Measurements from ENCODE around the gene SLC15A5. TPM values are rescaled to one million over a fixed set of nuclear protein-coding genes. Genes with fewer than 3 reads are reported as not detected.

The SLC15A5 gene
- total RNA-seq, 1 donor from 2014 or later, result not detected

DNA sequence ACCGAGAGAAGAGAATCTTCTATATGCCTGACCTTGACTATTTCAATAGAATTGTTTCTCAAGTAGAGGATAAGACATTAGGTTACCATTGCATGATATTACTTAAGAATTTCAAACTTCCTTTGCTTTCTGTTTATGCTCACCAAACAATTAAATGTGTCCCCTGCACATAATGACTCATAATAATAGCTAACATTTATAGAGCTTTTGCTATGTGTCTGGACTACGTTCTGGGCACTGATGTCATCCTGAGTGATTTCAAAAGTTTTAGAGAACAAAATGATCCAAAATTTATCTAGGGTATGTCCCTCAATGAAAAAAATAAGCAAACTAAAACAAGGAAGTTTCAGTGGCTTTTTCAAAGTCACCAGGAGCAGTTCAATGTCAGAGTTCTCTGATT lies 38.8 kb downstream of the SLC15A5 start:
- H3K36me3 ChIP-seq (ENCODE audit: control insufficient read depth in 3 of 3, insufficient read depth in 3 of 3, low read length in 3 of 3), result no peaks in the 10 kb centered on the region
- H3K27ac ChIP-seq (ENCODE audit: low read depth, low read length), result no peak overlapping the region
- H3K27me3 ChIP-seq (ENCODE audit: control insufficient read depth in 3 of 3, insufficient read depth in 3 of 3, low read length in 3 of 3), result no peaks in the 10 kb centered on the region
- H3K4me3 ChIP-seq (ENCODE audit: low read length in 3 of 3), result no peak overlapping the region
- H3K9me3 ChIP-seq (ENCODE audit: control insufficient read depth in 3 of 3, low read length in 3 of 3), result no peaks in the 10 kb centered on the region
- H3K4me1 ChIP-seq (ENCODE audit: control insufficient read depth in 3 of 3, insufficient read depth in 3 of 3, low read length in 3 of 3), result no peaks in the 10 kb centered on the region
- no peak overlapping the region for H3K9ac ChIP-seq (ENCODE audit: low read depth in 1 of 3, low read length in 3 of 3)

DNA sequence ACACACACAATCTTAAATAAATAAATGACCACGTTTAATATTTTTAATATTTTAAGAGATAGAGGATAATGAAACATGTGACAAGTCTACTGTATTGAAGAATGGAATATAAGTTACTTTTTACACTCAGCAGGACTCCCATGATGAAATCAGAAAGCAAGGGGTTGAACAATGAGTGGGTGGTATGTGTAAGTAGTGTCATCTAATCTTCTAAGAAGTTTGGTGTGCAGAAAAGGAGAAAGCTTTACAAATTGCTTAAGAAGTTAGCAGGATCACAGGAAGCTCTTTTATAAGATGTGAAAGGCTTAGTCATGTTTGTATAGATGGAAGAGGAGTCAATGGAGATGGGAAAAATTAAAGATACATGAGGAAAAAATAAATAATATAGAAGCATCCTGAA lies 47.8 kb downstream of the SLC15A5 start:
- Histone ChIP-seq H3K27me3 (ENCODE audit: control insufficient read depth in 3 of 3, insufficient read depth in 3 of 3, low read length in 3 of 3) (no peaks in the 10 kb centered on the region), H3K9ac (ENCODE audit: low read depth in 1 of 3, low read length in 3 of 3) (no peak overlapping the region), H3K4me3 (ENCODE audit: low read length in 3 of 3) (no peak overlapping the region), H3K4me1 (ENCODE audit: control insufficient read depth in 3 of 3, insufficient read depth in 3 of 3, low read length in 3 of 3) (no peaks in the 10 kb centered on the region), H3K9me3 (ENCODE audit: control insufficient read depth in 3 of 3, low read length in 3 of 3) (no peaks in the 10 kb centered on the region), H3K36me3 (ENCODE audit: control insufficient read depth in 3 of 3, insufficient read depth in 3 of 3, low read length in 3 of 3) (no peaks in the 10 kb centered on the region), H3K27ac (ENCODE audit: low read depth, low read length) (no peak overlapping the region)

DNA sequence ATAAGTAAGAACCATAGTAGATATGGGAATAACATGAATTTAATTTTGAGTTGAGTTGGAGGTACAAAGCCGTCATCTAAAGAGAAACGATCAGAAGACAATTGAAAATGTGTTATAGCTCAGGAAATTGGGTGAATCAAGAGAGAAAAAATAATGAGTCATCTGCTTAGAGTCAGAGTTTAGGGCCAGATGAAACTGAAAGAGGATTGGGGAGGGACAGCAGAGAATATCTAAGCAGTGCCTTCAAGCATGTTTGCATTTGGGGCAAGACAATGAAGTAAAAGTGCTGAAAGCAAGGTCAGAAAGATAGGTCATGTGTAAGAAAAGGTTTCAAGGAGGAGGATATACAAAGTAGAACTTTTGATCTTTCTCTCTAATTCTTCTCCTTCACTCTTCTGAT lies 49.4 kb downstream of the SLC15A5 start:
- Histone ChIP-seq H3K27ac (ENCODE audit: low read depth, low read length) (no peak overlapping the region), H3K9me3 (ENCODE audit: control insufficient read depth in 3 of 3, low read length in 3 of 3) (no peaks in the 10 kb centered on the region), H3K4me3 (ENCODE audit: low read length in 3 of 3) (no peak overlapping the region), H3K36me3 (ENCODE audit: control insufficient read depth in 3 of 3, insufficient read depth in 3 of 3, low read length in 3 of 3) (no peaks in the 10 kb centered on the region), H3K4me1 (ENCODE audit: control insufficient read depth in 3 of 3, insufficient read depth in 3 of 3, low read length in 3 of 3) (no peaks in the 10 kb centered on the region), H3K9ac (ENCODE audit: low read depth in 1 of 3, low read length in 3 of 3) (no peak overlapping the region), H3K27me3 (ENCODE audit: control insufficient read depth in 3 of 3, insufficient read depth in 3 of 3, low read length in 3 of 3) (no peaks in the 10 kb centered on the region)

DNA sequence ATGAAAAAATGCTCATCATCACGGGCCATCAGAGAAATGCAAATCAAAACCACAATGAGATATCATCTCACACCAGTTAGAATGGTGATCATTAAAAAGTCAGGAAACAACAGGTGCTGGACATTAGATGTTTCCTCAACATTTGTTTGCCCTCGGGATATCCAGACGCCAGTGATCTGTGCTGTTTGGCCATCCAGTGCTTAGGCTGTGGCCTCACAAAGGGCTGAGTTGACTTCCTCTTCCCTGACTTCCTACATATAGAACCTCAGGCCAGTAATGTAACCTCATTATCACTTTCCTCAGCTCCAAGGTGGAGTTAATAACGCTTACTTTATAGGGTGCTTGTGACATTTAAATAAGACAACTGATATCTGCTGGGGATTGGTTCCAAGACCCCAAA lies 51.8 kb downstream of the SLC15A5 start:
- Histone ChIP-seq H3K36me3 (ENCODE audit: control insufficient read depth in 3 of 3, insufficient read depth in 3 of 3, low read length in 3 of 3) (no peaks in the 10 kb centered on the region), H3K4me3 (ENCODE audit: low read length in 3 of 3) (no peak overlapping the region), H3K9me3 (ENCODE audit: control insufficient read depth in 3 of 3, low read length in 3 of 3) (no peaks in the 10 kb centered on the region), H3K4me1 (ENCODE audit: control insufficient read depth in 3 of 3, insufficient read depth in 3 of 3, low read length in 3 of 3) (no peaks in the 10 kb centered on the region), H3K9ac (ENCODE audit: low read depth in 1 of 3, low read length in 3 of 3) (no peak overlapping the region), H3K27ac (ENCODE audit: low read depth, low read length) (no peak overlapping the region), H3K27me3 (ENCODE audit: control insufficient read depth in 3 of 3, insufficient read depth in 3 of 3, low read length in 3 of 3) (no peaks in the 10 kb centered on the region)

DNA sequence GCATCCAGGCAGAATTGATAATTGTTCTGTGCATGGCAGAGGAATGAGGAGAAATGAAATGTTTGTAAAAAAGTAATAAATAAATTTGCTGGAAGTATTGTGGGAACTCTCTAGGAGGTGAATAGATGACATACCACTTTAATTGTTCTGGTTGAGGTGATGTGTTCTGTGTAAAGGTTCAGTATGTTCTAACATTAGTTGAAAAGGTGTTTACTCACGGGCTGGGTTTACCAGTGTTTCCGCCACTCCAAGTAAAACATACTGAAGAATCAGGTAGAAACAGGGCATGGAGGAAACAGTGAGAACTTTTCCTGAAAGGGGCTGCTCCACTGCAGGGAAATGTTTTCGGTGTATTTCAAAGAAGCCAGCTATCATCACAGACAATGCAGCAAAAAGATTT lies 53.3 kb downstream of the SLC15A5 start:
- Histone ChIP-seq H3K27ac (ENCODE audit: low read depth, low read length) (no peak overlapping the region), H3K4me1 (ENCODE audit: control insufficient read depth in 3 of 3, insufficient read depth in 3 of 3, low read length in 3 of 3) (no peaks in the 10 kb centered on the region), H3K4me3 (ENCODE audit: low read length in 3 of 3) (no peak overlapping the region), H3K27me3 (ENCODE audit: control insufficient read depth in 3 of 3, insufficient read depth in 3 of 3, low read length in 3 of 3) (no peaks in the 10 kb centered on the region), H3K36me3 (ENCODE audit: control insufficient read depth in 3 of 3, insufficient read depth in 3 of 3, low read length in 3 of 3) (no peaks in the 10 kb centered on the region), H3K9ac (ENCODE audit: low read depth in 1 of 3, low read length in 3 of 3) (no peak overlapping the region), H3K9me3 (ENCODE audit: control insufficient read depth in 3 of 3, low read length in 3 of 3) (no peaks in the 10 kb centered on the region)

DNA sequence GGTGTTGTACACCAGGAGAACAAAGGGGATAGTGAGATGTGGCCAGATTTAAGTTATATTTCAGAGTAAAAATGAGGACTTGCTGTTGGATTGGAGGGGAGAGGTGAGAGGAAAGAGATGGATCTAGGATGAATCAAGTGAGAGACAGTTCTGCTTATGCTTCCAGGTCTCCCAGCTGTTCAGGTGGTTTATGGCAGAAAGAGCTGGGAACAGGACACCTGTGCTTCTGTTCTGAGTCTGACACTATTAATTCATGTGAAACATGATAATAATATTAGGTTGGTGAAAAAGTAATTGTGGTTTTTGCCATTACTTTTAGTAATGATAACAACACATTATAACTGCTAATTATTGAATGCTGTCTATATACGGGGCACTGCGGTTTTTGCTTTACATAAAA lies 55.7 kb downstream of the SLC15A5 start:
- no peaks in the 10 kb centered on the region for H3K27me3 ChIP-seq (ENCODE audit: control insufficient read depth in 3 of 3, insufficient read depth in 3 of 3, low read length in 3 of 3)
- H3K4me1 ChIP-seq (ENCODE audit: control insufficient read depth in 3 of 3, insufficient read depth in 3 of 3, low read length in 3 of 3), result no peaks in the 10 kb centered on the region
- H3K4me3 ChIP-seq (ENCODE audit: low read length in 3 of 3), result no peak overlapping the region
- no peaks in the 10 kb centered on the region for H3K9me3 ChIP-seq (ENCODE audit: control insufficient read depth in 3 of 3, low read length in 3 of 3)
- no peak overlapping the region for H3K27ac ChIP-seq (ENCODE audit: low read depth, low read length)
- no peak overlapping the region for H3K9ac ChIP-seq (ENCODE audit: low read depth in 1 of 3, low read length in 3 of 3)
- H3K36me3 ChIP-seq (ENCODE audit: control insufficient read depth in 3 of 3, insufficient read depth in 3 of 3, low read length in 3 of 3), result no peaks in the 10 kb centered on the region

DNA sequence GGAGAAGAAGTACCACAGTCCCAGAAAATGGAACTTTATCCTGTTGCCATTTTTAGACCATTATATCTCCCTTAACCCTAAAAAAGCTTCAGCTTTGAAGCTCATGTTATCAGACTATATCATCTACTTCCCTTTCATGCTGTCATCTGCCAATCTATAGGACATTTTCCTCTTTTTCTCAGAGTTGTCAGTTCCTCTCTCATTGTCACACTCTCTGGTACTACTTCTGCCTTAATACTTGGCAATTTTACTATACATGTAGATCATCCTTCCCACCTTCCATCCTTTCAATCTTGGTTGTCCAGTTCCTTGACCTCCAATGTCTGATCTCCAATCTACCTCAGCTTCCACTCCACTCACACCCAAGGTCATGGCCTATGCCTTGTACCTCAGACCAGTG lies 57.4 kb downstream of the SLC15A5 start:
- H3K4me3 ChIP-seq (ENCODE audit: low read length in 3 of 3), result no peak overlapping the region
- no peaks in the 10 kb centered on the region for H3K27me3 ChIP-seq (ENCODE audit: control insufficient read depth in 3 of 3, insufficient read depth in 3 of 3, low read length in 3 of 3)
- H3K9me3 ChIP-seq (ENCODE audit: control insufficient read depth in 3 of 3, low read length in 3 of 3), result no peaks in the 10 kb centered on the region
- no peaks in the 10 kb centered on the region for H3K36me3 ChIP-seq (ENCODE audit: control insufficient read depth in 3 of 3, insufficient read depth in 3 of 3, low read length in 3 of 3)
- H3K9ac ChIP-seq (ENCODE audit: low read depth in 1 of 3, low read length in 3 of 3), result no peak overlapping the region
- H3K4me1 ChIP-seq (ENCODE audit: control insufficient read depth in 3 of 3, insufficient read depth in 3 of 3, low read length in 3 of 3), result no peaks in the 10 kb centered on the region
- no peak overlapping the region for H3K27ac ChIP-seq (ENCODE audit: low read depth, low read length)

DNA sequence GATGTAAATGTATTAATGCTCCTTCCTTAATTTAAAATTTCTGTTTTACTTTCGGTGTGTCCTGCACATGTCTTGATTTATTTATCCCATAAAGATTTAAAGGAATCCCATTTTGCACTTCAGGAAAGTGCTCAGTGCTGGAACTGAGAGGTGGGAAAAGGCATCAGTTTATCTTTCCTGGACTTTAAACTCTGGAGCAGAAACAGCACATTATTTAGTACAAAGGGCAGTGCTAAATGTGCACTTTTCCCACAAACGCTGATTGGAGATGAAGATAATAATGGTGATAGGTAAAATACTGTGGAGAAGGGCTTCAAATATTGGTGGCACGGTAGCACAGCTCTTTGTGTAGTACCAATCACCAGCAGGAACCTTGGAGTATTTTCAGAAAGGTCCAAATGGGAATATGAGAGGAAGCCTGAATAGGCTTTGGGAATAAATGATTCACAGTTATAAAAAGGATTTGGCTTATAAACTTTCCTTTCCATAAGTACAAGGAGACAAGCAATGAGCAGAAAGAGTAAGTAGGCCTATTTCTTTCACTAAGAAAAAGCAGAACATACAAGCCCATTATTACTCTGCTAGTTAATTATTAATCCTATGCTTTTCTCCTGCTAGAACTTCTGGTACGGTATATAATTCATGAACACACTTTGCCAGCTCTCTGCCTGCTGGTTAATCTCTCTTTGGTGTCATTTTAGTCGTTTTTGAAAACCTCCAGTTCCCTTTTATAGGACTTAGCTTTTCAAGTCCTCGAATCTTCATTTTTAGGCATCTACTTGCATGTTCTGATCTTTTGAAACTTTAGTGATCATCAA lies 58.3 kb downstream of the SLC15A5 start:
- Histone ChIP-seq H3K4me1 (ENCODE audit: control insufficient read depth in 3 of 3, insufficient read depth in 3 of 3, low read length in 3 of 3) (no peaks in the 10 kb centered on the region), H3K9me3 (ENCODE audit: control insufficient read depth in 3 of 3, low read length in 3 of 3) (no peaks in the 10 kb centered on the region), H3K9ac (ENCODE audit: low read depth in 1 of 3, low read length in 3 of 3) (no peak overlapping the region), H3K4me3 (ENCODE audit: low read length in 3 of 3) (no peak overlapping the region), H3K27me3 (ENCODE audit: control insufficient read depth in 3 of 3, insufficient read depth in 3 of 3, low read length in 3 of 3) (no peaks in the 10 kb centered on the region), H3K36me3 (ENCODE audit: control insufficient read depth in 3 of 3, insufficient read depth in 3 of 3, low read length in 3 of 3) (no peaks in the 10 kb centered on the region), H3K27ac (ENCODE audit: low read depth, low read length) (no peak overlapping the region)

DNA sequence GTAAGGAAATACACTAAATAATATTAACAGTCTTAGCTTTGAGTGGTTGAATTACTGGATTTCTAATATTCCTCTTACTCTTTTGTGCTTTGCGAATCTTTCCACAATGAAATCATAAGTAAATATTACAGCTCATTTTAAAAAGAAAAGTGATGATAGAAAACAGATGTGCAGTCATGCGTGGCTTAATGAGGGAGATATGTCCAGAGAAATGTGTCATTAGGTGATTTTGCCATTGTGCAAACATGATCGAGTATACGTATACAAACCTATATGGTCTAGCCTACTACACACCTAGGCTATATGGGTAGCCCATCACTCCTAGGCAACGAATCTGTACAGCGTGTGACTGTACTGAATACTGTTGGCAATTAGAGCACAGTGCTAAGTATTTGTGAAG lies 59.3 kb downstream of the SLC15A5 start:
- H3K27ac ChIP-seq (ENCODE audit: low read depth, low read length), result no peak overlapping the region
- no peaks in the 10 kb centered on the region for H3K36me3 ChIP-seq (ENCODE audit: control insufficient read depth in 3 of 3, insufficient read depth in 3 of 3, low read length in 3 of 3)
- no peaks in the 10 kb centered on the region for H3K9me3 ChIP-seq (ENCODE audit: control insufficient read depth in 3 of 3, low read length in 3 of 3)

DNA sequence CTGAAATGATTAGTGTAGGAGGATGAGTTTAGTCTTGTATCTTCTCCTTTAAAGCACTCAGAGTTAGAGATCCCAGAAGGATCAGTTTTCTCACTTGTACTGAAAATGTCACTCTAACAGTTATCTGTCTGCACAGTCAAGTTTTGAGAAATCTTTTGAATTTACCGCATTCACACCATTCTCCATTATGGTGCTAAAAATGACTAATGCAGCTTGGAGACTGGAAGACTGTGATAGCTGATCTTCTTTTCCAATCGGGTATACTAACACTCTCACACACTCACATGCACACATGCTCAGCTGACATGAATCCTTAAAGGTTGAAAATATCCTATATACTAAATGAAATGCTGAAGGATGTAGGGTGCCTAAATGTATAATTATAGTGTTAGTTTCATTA lies 65.8 kb downstream of the SLC15A5 start:
- Histone ChIP-seq H3K27me3 (ENCODE audit: control insufficient read depth in 3 of 3, insufficient read depth in 3 of 3, low read length in 3 of 3) (no peaks in the 10 kb centered on the region), H3K9me3 (ENCODE audit: control insufficient read depth in 3 of 3, low read length in 3 of 3) (no peaks in the 10 kb centered on the region), H3K4me3 (ENCODE audit: low read length in 3 of 3) (no peak overlapping the region), H3K4me1 (ENCODE audit: control insufficient read depth in 3 of 3, insufficient read depth in 3 of 3, low read length in 3 of 3) (no peaks in the 10 kb centered on the region), H3K9ac (ENCODE audit: low read depth in 1 of 3, low read length in 3 of 3) (no peak overlapping the region), H3K36me3 (ENCODE audit: control insufficient read depth in 3 of 3, insufficient read depth in 3 of 3, low read length in 3 of 3) (no peaks in the 10 kb centered on the region), H3K27ac (ENCODE audit: low read depth, low read length) (no peak overlapping the region)

More for the DNA sequence above, 59.3 kb downstream of the SLC15A5 start:
- Histone ChIP-seq H3K9ac (ENCODE audit: low read depth in 1 of 3, low read length in 3 of 3) (no peak overlapping the region), H3K27me3 (ENCODE audit: control insufficient read depth in 3 of 3, insufficient read depth in 3 of 3, low read length in 3 of 3) (no peaks in the 10 kb centered on the region), H3K4me1 (ENCODE audit: control insufficient read depth in 3 of 3, insufficient read depth in 3 of 3, low read length in 3 of 3) (no peaks in the 10 kb centered on the region), H3K4me3 (ENCODE audit: low read length in 3 of 3) (no peak overlapping the region)

Measured in skeletal muscle tissue (tissue), 4 donors.